NOMO-1 treated with DMSO at 0.1 percent for 48 hours (cell line): ENCODE measurements around the gene CRISP1.
"Not testable (repeated sequence)": the region's sequence is repeated elsewhere in the genome, so short reads cannot be mapped to it uniquely, and the experiment has no call there.

ENCODE experiments used
- DNase-seq: peaks from one replicate; lab custom pipeline; 2025; ENCODE audit not compliant: unreplicated experiment; lab: John Stamatoyannopoulos, UW

CRISP1 gene

GRCh38 chr6:49866485-49866943, at the start of gene CRISP1:
TSS of gene CRISP1 (minus strand) at chr6:49866535. CDS start at chr6:49857400, 9,135 bp downstream.
- no peak for DNase-seq

- DNase-seq = no peak
Measured at GRCh38 chr6:49915035-49915434, 48.7 kb upstream of the CRISP1 start.

- no peak for DNase-seq
Measured at GRCh38 chr6:49913636-49914375, 47.5 kb upstream of the CRISP1 start.

- no peak for DNase-seq
Measured at GRCh38 chr6:49912196-49912595, 45.9 kb upstream of the CRISP1 start.

GRCh38 chr6:49911252-49911651, 44.9 kb upstream of the CRISP1 start:
- DNase-seq = no peak

GRCh38 chr6:49909563-49909962, 43.2 kb upstream of the CRISP1 start:
- no peak for DNase-seq

GRCh38 chr6:49906526-49906925, 40.2 kb upstream of the CRISP1 start:
- no peak for DNase-seq

- no peak for DNase-seq
Measured at GRCh38 chr6:49905296-49905695, 39.0 kb upstream of the CRISP1 start.

- DNase-seq = no peak
Measured at GRCh38 chr6:49902856-49903255, 36.5 kb upstream of the CRISP1 start.

- no peak for DNase-seq
Measured at GRCh38 chr6:49898904-49899566, 32.7 kb upstream of the CRISP1 start.

- not testable (repeated sequence) for DNase-seq
Measured at GRCh38 chr6:49895553-49895952, 29.2 kb upstream of the CRISP1 start.

- no peak for DNase-seq
Measured at GRCh38 chr6:49892280-49892679, 25.9 kb upstream of the CRISP1 start.

- DNase-seq = no peak
Measured at GRCh38 chr6:49890988-49891387, 24.7 kb upstream of the CRISP1 start.

- DNase-seq = no peak
Measured at GRCh38 chr6:49888742-49889431, 22.6 kb upstream of the CRISP1 start.

GRCh38 chr6:49868951-49869529, 2.7 kb upstream of the CRISP1 start:
- DNase-seq = no peak

- DNase-seq = no peak
Measured at GRCh38 chr6:49856282-49856681, 10.1 kb downstream of the CRISP1 start.

- DNase-seq = no peak
Measured at GRCh38 chr6:49855221-49855620, 11.1 kb downstream of the CRISP1 start.

- no peak for DNase-seq
Measured at GRCh38 chr6:49852975-49853374, 13.4 kb downstream of the CRISP1 start.

- DNase-seq = peak; percentile 51
Measured at GRCh38 chr6:49849213-49849907, 17.0 kb downstream of the CRISP1 start.

GRCh38 chr6:49847673-49848072, 18.7 kb downstream of the CRISP1 start:
- no peak for DNase-seq

GRCh38 chr6:49847014-49847413, 19.3 kb downstream of the CRISP1 start:
- no peak for DNase-seq
